Astrocyte (in vitro differentiated cells and primary cell): Measurements from ENCODE around the gene DRD2. TPM values are rescaled to one million over a fixed set of nuclear protein-coding genes. Genes with fewer than 3 reads are reported as not detected.

Experiments used
- DNase-seq: peaks from one replicate; pipeline ENCODE4 v3.0.0-alpha.2; 2010; ENCODE audit warnings: low read depth
- FAIRE-seq: peaks from 2 replicates; lab custom pipeline; 2011; peaks lifted over from hg19 to GRCh38; lab: Jason Lieb, UNC
- H2AFZ ChIP-seq: 2 replicates; pipeline ENCODE4 v1.6.0; 2012; ENCODE audit warnings: low read depth, low read length, inconsistent platforms
- H3K27ac ChIP-seq: 2 replicates; pipeline ENCODE4 v1.5.1; 2011; ENCODE audit warnings: low read depth, low read length, inconsistent platforms
- H3K27me3 ChIP-seq: 2 replicates; pipeline ENCODE4 v1.6.0; 2011; ENCODE audit warnings: low read length, inconsistent platforms; ENCODE audit not compliant: insufficient read depth
- H3K36me3 ChIP-seq: 2 replicates; pipeline ENCODE4 v1.5.1; 2011; ENCODE audit warnings: low read length, inconsistent platforms; ENCODE audit not compliant: insufficient read depth
- H3K4me1 ChIP-seq: 2 replicates; pipeline ENCODE4 v1.5.1; 2011; ENCODE audit warnings: low read length, inconsistent platforms; ENCODE audit not compliant: insufficient read depth
- H3K4me2 ChIP-seq: 2 replicates; pipeline ENCODE4 v1.6.0; 2012; ENCODE audit warnings: low read length, inconsistent platforms
- H3K4me3 ChIP-seq: 2 replicates; pipeline ENCODE4 v1.5.1; 2011; ENCODE audit warnings: low read depth, mild to moderate bottlenecking, low read length, inconsistent platforms; ENCODE audit not compliant: insufficient read depth
- H3K79me2 ChIP-seq: 2 replicates; pipeline ENCODE4 v1.6.0; 2012; ENCODE audit warnings: mild to moderate bottlenecking, low read length, inconsistent platforms; ENCODE audit not compliant: insufficient read depth
- H3K9ac ChIP-seq: 2 replicates; pipeline ENCODE4 v1.6.0; 2012; ENCODE audit warnings: mild to moderate bottlenecking, low read length, inconsistent platforms
- H3K9me3 ChIP-seq: 2 replicates; pipeline ENCODE4 v1.5.1; 2012; ENCODE audit warnings: low read depth, mild to moderate bottlenecking, low read length, inconsistent platforms; ENCODE audit not compliant: insufficient read depth
- H4K20me1 ChIP-seq: 2 replicates; pipeline ENCODE4 v1.6.0; 2012; ENCODE audit warnings: low read length, inconsistent platforms; ENCODE audit not compliant: insufficient read depth
- H3K27ac Mint-ChIP-seq: one replicate; pipeline ENCODE4 v1.8.0; 2021; ENCODE audit warnings: mild to moderate bottlenecking, mixed read lengths; ENCODE audit not compliant: unreplicated experiment
- H3K27me3 Mint-ChIP-seq: one replicate; pipeline ENCODE4 v1.8.0; 2021; ENCODE audit warnings: low read depth, mixed read lengths; ENCODE audit not compliant: unreplicated experiment
- H3K36me3 Mint-ChIP-seq: one replicate; pipeline ENCODE4 v1.8.0; 2021; ENCODE audit warnings: low read depth, mixed read lengths; ENCODE audit not compliant: unreplicated experiment
- H3K4me1 Mint-ChIP-seq: one replicate; pipeline ENCODE4 v1.8.0; 2021; ENCODE audit warnings: low read depth, mixed read lengths; ENCODE audit not compliant: unreplicated experiment
- H3K4me3 Mint-ChIP-seq: one replicate; pipeline ENCODE4 v1.8.0; 2021; ENCODE audit warnings: mild to moderate bottlenecking, moderate library complexity, mixed read lengths; ENCODE audit not compliant: unreplicated experiment
- H3K9me3 Mint-ChIP-seq: one replicate; pipeline ENCODE4 v1.8.0; 2021; ENCODE audit warnings: mild to moderate bottlenecking, mixed read lengths; ENCODE audit not compliant: unreplicated experiment
- CTCF ChIP-seq: IDR thresholded peaks from 2 replicates; pipeline ENCODE4 v1.5.1; 2011; ENCODE audit warnings: low read depth, mild to moderate bottlenecking, inconsistent platforms, low read length, moderate library complexity; ENCODE audit not compliant: insufficient read depth
- EZH2 ChIP-seq: IDR thresholded peaks from 2 replicates; pipeline ENCODE4 v1.6.1; 2012; ENCODE audit warnings: mild to moderate bottlenecking, low read length, inconsistent platforms; ENCODE audit not compliant: insufficient read depth
- total RNA-seq: library from RNA; stranded (reverse); gene quantifications from 2 replicates; pipeline ENCODE4 v1.2.1, GENCODE V29; 2021

DRD2 gene
- total RNA-seq, 1 donor from 2014 or later = not detected

GRCh38 chr11:113407163-113407562 lies 68.0 kb downstream of the DRD2 start:
- no peak overlapping the region for H3K4me2 ChIP-seq
- Mint-ChIP-seq H3K4me1 (no peaks in the 10 kb centered on the region), H3K27ac (no peak overlapping the region), H3K36me3 (no peaks in the 10 kb centered on the region), H3K4me3 (no peak overlapping the region), H3K9me3 (peaks cover 9% of the 10 kb centered on the region), H3K27me3 (peaks cover 77% of the 10 kb centered on the region)
- no peak overlapping the region for H2AFZ ChIP-seq
- DNase-seq (no peak), FAIRE-seq (no peak)
- H3K4me1 ChIP-seq = no peaks in the 10 kb centered on the region
- H3K27me3 ChIP-seq = peaks cover 9% of the 10 kb centered on the region
- H4K20me1 ChIP-seq = no peaks in the 10 kb centered on the region
- no peaks in the 10 kb centered on the region for H3K36me3 ChIP-seq
- H3K9ac ChIP-seq = no peak overlapping the region
- H3K79me2 ChIP-seq = no peaks in the 10 kb centered on the region
- H3K27ac ChIP-seq = no peak overlapping the region
- H3K4me3 ChIP-seq = no peak overlapping the region
- TF ChIP-seq CTCF (no peak), EZH2 (no peak)
- no peaks in the 10 kb centered on the region for H3K9me3 ChIP-seq

GRCh38 chr11:113405724-113406478 lies 69.3 kb downstream of the DRD2 start:
- H3K9me3 Mint-ChIP-seq = peaks cover 2% of the 10 kb centered on the region
- Histone ChIP-seq H3K4me2 (no peak overlapping the region), H3K79me2 (no peaks in the 10 kb centered on the region), H4K20me1 (no peaks in the 10 kb centered on the region), H2AFZ (no peak overlapping the region), H3K27ac (no peak overlapping the region), H3K9me3 (no peaks in the 10 kb centered on the region), H3K27me3 (peaks cover 9% of the 10 kb centered on the region), H3K36me3 (no peaks in the 10 kb centered on the region), H3K9ac (no peak overlapping the region), H3K4me1 (no peaks in the 10 kb centered on the region), H3K4me3 (no peak overlapping the region)
- no peaks in the 10 kb centered on the region for H3K36me3 Mint-ChIP-seq
- no peak for FAIRE-seq
- no peak for DNase-seq
- H3K27me3 Mint-ChIP-seq = peaks cover 79% of the 10 kb centered on the region
- H3K4me1 Mint-ChIP-seq = no peaks in the 10 kb centered on the region
- no peak for TF ChIP-seq CTCF
- H3K4me3 Mint-ChIP-seq = no peak overlapping the region
- no peak overlapping the region for H3K27ac Mint-ChIP-seq

GRCh38 chr11:113404859-113405430 lies 70.3 kb downstream of the DRD2 start:
- Histone ChIP-seq H3K79me2 (no peaks in the 10 kb centered on the region), H3K4me1 (no peaks in the 10 kb centered on the region), H3K36me3 (no peaks in the 10 kb centered on the region), H2AFZ (no peak overlapping the region), H4K20me1 (no peaks in the 10 kb centered on the region), H3K9me3 (no peaks in the 10 kb centered on the region), H3K9ac (no peak overlapping the region), H3K27me3 (peaks cover 9% of the 10 kb centered on the region), H3K27ac (no peak overlapping the region), H3K4me3 (no peak overlapping the region), H3K4me2 (no peak overlapping the region)
- no peaks in the 10 kb centered on the region for H3K4me1 Mint-ChIP-seq
- TF ChIP-seq EZH2 (no peak), CTCF (no peak)
- peaks cover 2% of the 10 kb centered on the region for H3K9me3 Mint-ChIP-seq
- H3K4me3 Mint-ChIP-seq = no peak overlapping the region
- FAIRE-seq (no peak), DNase-seq (no peak)
- H3K27ac Mint-ChIP-seq = no peak overlapping the region
- H3K27me3 Mint-ChIP-seq = peaks cover 80% of the 10 kb centered on the region
- H3K36me3 Mint-ChIP-seq = no peaks in the 10 kb centered on the region
